SK-N-SH (cell line): ENCODE results near the gene MYO1B. TPM values are rescaled to one million over a fixed set of nuclear protein-coding genes. Genes with fewer than 3 reads are reported as not detected.

ENCODE experiments used
- CTCF ChIA-PET: fragments of 300-600, 350-600 bp; formaldehyde crosslinking; extraction: SDS; loops from one replicate; lab custom pipeline; 2021; lab: Yijun Ruan, JAX
- POLR2A ChIA-PET: fragments of 350-600 bp; sonication (Branson Sonifier 250); formaldehyde crosslinking; extraction: SDS; loops from one replicate; lab custom pipeline; 2020; ENCODE audit warnings: antibody characterized with exemption, inconsistent platforms; lab: Yijun Ruan, JAX
- DNase-seq: peaks from one replicate; pipeline ENCODE4 v3.0.0; 2012
- H2AFZ ChIP-seq: fragments of 200-600 bp; sonication (generic); 2 replicates; pipeline ENCODE4 v1.8.1; 2016; ENCODE audit warnings: antibody characterized with exemption, mild to moderate bottlenecking, low read depth
- H3F3A ChIP-seq: fragments of 200-600 bp; sonication (generic); replicated peaks from 2 replicates; pipeline ENCODE3; 2016; ENCODE audit warnings: antibody characterized with exemption, mild to moderate bottlenecking; ENCODE audit not compliant: insufficient read depth
- H3K27ac ChIP-seq, 2 experiments: fragments of 200-500 bp in 1 of 2; fragments of 200-600 bp in 1 of 2; sonication (Bioruptor generic) in 1 of 2; sonication (generic), shearing (Covaris generic) in 1 of 2; 2 replicates each; pipeline versions ENCODE4 v1.5.1 to v1.6.1; 2014 to 2016; ENCODE audit warnings: low read depth in 2 of 2, inconsistent platforms in 1 of 2, low read length in 1 of 2, mild to moderate bottlenecking in 1 of 2, mixed read lengths in 1 of 2
- H3K27me3 ChIP-seq: fragments of 200-600 bp; sonication (generic), shearing (Covaris generic); 2 replicates; pipeline ENCODE4 v1.6.1; 2016; ENCODE audit warnings: mixed run types; ENCODE audit not compliant: insufficient read depth
- H3K36me3 ChIP-seq, 2 experiments: fragments of 200-500 bp in 1 of 2; fragments of 200-600 bp in 1 of 2; sonication (Bioruptor generic) in 1 of 2; sonication (generic) in 1 of 2; replicated peaks in 1 of 2; 2 replicates each; pipeline versions ENCODE3 to v1.5.1; 2014 to 2016; ENCODE audit warnings: low read length in 1 of 2, mild to moderate bottlenecking in 1 of 2; ENCODE audit not compliant: insufficient read depth in 2 of 2, control insufficient read depth in 1 of 2
- H3K4me1 ChIP-seq, 2 experiments: fragments of 200-500 bp in 1 of 2; fragments of 200-600 bp in 1 of 2; sonication (Bioruptor generic) in 1 of 2; sonication (generic), shearing (Covaris generic) in 1 of 2; 2 replicates each; pipeline versions ENCODE4 v1.5.1 to v1.6.1; 2014 to 2016; ENCODE audit warnings: low read depth in 1 of 2, low read length in 1 of 2, mixed run types in 1 of 2; ENCODE audit not compliant: insufficient read depth in 2 of 2, control insufficient read depth in 1 of 2
- H3K4me2 ChIP-seq: fragments of 200-600 bp; sonication (generic), shearing (Covaris generic); 2 replicates; pipeline ENCODE4 v1.6.1; 2017; ENCODE audit warnings: mixed run types
- H3K4me3 ChIP-seq, 2 experiments: fragments of 200-500 bp in 1 of 2; fragments of 200-600 bp in 1 of 2; sonication (Bioruptor generic) in 1 of 2; sonication (generic), shearing (Covaris generic) in 1 of 2; 2 replicates each; pipeline versions ENCODE4 v1.5.1 to v1.8.1; 2014 to 2016; ENCODE audit warnings: low read depth in 2 of 2, inconsistent platforms in 1 of 2, low read length in 1 of 2, mild to moderate bottlenecking in 1 of 2, mixed read lengths in 1 of 2, moderate library complexity in 1 of 2
- H3K79me2 ChIP-seq: fragments of 200-600 bp; sonication (generic); 2 replicates; pipeline ENCODE4 v1.8.1; 2017; ENCODE audit warnings: mild to moderate bottlenecking; ENCODE audit not compliant: insufficient read depth
- H3K9ac ChIP-seq: fragments of 200-600 bp; sonication (generic); 2 replicates; pipeline ENCODE4 v1.6.1; 2017; ENCODE audit warnings: mixed run types
- H3K9me2 ChIP-seq: fragments of 200-600 bp; sonication (generic); 2 replicates; pipeline ENCODE4 v1.6.1; 2017; ENCODE audit warnings: mixed run types
- H3K9me3 ChIP-seq: fragments of 200-600 bp; sonication (generic); 2 replicates; pipeline ENCODE4 v1.6.1; 2017; ENCODE audit warnings: mixed run types, mild to moderate bottlenecking, moderate library complexity
- H4K20me1 ChIP-seq: fragments of 200-600 bp; sonication (generic); 2 replicates; pipeline ENCODE4 v1.6.1; 2017; ENCODE audit warnings: mild to moderate bottlenecking, mixed run types; ENCODE audit not compliant: insufficient read depth
- EP300 ChIP-seq, 2 experiments: IDR thresholded peaks; 2 replicates each; pipeline versions ENCODE4 v1.4.0 to v1.6.1; 2012; ENCODE audit warnings: borderline replicate concordance in 1 of 2, low read depth in 1 of 2, low read length in 1 of 2
- EZH2phosphoT487 ChIP-seq: fragments of 200-600 bp; sonication (generic); IDR thresholded peaks from 2 replicates; pipeline ENCODE4 v1.6.1; 2017; ENCODE audit warnings: low read depth, mixed run types, mild to moderate bottlenecking, antibody characterized with exemption, moderate library complexity, borderline replicate concordance
- FOSL2 ChIP-seq: IDR thresholded peaks from 2 replicates; pipeline ENCODE4 v1.4.0; 2012; ENCODE audit warnings: low read depth, mild to moderate bottlenecking, moderate library complexity, borderline replicate concordance
- FOXM1 ChIP-seq: IDR thresholded peaks from 2 replicates; pipeline ENCODE4 v1.4.0; 2012; ENCODE audit warnings: low read depth, mild to moderate bottlenecking
- GABPA ChIP-seq: IDR thresholded peaks from 2 replicates; pipeline ENCODE4 v1.4.0; 2012; ENCODE audit warnings: low read depth, mild to moderate bottlenecking
- GATA2 ChIP-seq: sonication (generic); formaldehyde crosslinking; IDR thresholded peaks from 2 replicates; pipeline ENCODE4 v1.5.0; 2020; ENCODE audit warnings: mild to moderate bottlenecking, missing genetic modification reagents
- IRF3 ChIP-seq: fragments of 150-350 bp; IDR thresholded peaks from 2 replicates; pipeline ENCODE4 v1.6.1; 2016; ENCODE audit warnings: mild to moderate bottlenecking, low read depth, low read length
- JUND ChIP-seq: IDR thresholded peaks from 2 replicates; pipeline ENCODE4 v1.4.0; 2012
- MAX ChIP-seq: IDR thresholded peaks from 2 replicates; pipeline ENCODE4 v1.4.0; 2012; ENCODE audit warnings: low read depth
- MXI1 ChIP-seq: IDR thresholded peaks from 2 replicates; pipeline ENCODE4 v1.6.1; 2012; ENCODE audit warnings: mild to moderate bottlenecking, low read depth, low read length, improper control_type of control experiment
- RAD21 ChIP-seq: IDR thresholded peaks from 2 replicates; pipeline ENCODE4 v1.6.1; 2012; ENCODE audit warnings: mild to moderate bottlenecking, low read length
- RCOR1 ChIP-seq: fragments of 150-350 bp; IDR thresholded peaks from 2 replicates; pipeline ENCODE4 v1.6.1; 2017; ENCODE audit warnings: antibody characterized with exemption, low read length
- RFX5 ChIP-seq: IDR thresholded peaks from 2 replicates; pipeline ENCODE4 v1.6.1; 2012; ENCODE audit warnings: mild to moderate bottlenecking, improper control_type of control experiment, low read length
- SMC3 ChIP-seq: IDR thresholded peaks from 2 replicates; pipeline ENCODE4 v1.6.1; 2012; ENCODE audit warnings: low read depth, low read length, improper control_type of control experiment
- YY1 ChIP-seq: IDR thresholded peaks from 2 replicates; pipeline ENCODE4 v1.4.0; 2012; ENCODE audit warnings: low read depth, mild to moderate bottlenecking
- WGBS: methylation state at CpG from one replicate; pipeline ENCODE4 v1.1.6; 2017; ENCODE audit warnings: low lambda C conversion rate; 5-methylcytosine and 5-hydroxymethylcytosine counted together
- polyA plus RNA-seq, 3 experiments: library from polyadenylated mRNA; depleted of rRNA; stranded (reverse); fragments of >200 nt; gene quantifications; 2 replicates each; pipeline ENCODE4 v1.2.3, GENCODE V29; 2012
- TF ChIP-seq, protein P1 (sequence below): IDR thresholded peaks from 2 replicates; pipeline ENCODE4 v1.6.1; 2012; ENCODE audit warnings: mild to moderate bottlenecking, low read depth, low read length, moderate library complexity
- TF ChIP-seq, protein P2 (sequence below): IDR thresholded peaks from 2 replicates; pipeline ENCODE4; 2012

The MYO1B gene
- polyA plus RNA-seq, 1 of the 3 experiments (the other 2 are of a cell fraction) = 20.2 TPM

- TF ChIP-seq RFX5 (no peak), IRF3 (no peak), MXI1 (no peak)
Observed at GRCh38 chr2:191389288-191389687, 144.1 kb downstream of the MYO1B start (continued).

- Histone ChIP-seq H3K79me2 (no peaks in the 10 kb centered on the region), H3K9me2 (no peaks in the 10 kb centered on the region), H3K4me1 (peaks cover 0 to 5% of the 10 kb centered on the region in 2 experiments; a peak in 2 of 4 replicates), H3K9ac (no peak overlapping the region), H3K4me3 (no peak overlapping the region), H3K27me3 (no peaks in the 10 kb centered on the region), H3F3A (peaks cover 5% of the 10 kb centered on the region), H4K20me1 (no peaks in the 10 kb centered on the region), H2AFZ (no peak overlapping the region), H3K36me3 (peaks cover 23 to 84% of the 10 kb centered on the region in 2 experiments), H3K9me3 (no peaks in the 10 kb centered on the region), H3K27ac (no peak overlapping the region), H3K4me2 (no peak overlapping the region)
- WGBS = 100% methylated on average over 2 of the region's 3 CpGs
- TF ChIP-seq, protein P1, sequence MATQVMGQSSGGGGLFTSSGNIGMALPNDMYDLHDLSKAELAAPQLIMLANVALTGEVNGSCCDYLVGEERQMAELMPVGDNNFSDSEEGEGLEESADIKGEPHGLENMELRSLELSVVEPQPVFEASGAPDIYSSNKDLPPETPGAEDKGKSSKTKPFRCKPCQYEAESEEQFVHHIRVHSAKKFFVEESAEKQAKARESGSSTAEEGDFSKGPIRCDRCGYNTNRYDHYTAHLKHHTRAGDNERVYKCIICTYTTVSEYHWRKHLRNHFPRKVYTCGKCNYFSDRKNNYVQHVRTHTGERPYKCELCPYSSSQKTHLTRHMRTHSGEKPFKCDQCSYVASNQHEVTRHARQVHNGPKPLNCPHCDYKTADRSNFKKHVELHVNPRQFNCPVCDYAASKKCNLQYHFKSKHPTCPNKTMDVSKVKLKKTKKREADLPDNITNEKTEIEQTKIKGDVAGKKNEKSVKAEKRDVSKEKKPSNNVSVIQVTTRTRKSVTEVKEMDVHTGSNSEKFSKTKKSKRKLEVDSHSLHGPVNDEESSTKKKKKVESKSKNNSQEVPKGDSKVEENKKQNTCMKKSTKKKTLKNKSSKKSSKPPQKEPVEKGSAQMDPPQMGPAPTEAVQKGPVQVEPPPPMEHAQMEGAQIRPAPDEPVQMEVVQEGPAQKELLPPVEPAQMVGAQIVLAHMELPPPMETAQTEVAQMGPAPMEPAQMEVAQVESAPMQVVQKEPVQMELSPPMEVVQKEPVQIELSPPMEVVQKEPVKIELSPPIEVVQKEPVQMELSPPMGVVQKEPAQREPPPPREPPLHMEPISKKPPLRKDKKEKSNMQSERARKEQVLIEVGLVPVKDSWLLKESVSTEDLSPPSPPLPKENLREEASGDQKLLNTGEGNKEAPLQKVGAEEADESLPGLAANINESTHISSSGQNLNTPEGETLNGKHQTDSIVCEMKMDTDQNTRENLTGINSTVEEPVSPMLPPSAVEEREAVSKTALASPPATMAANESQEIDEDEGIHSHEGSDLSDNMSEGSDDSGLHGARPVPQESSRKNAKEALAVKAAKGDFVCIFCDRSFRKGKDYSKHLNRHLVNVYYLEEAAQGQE = no peak
- no peak for TF ChIP-seq RAD21
- no peak for TF ChIP-seq SMC3
- no peak for TF ChIP-seq GABPA
- no peak for TF ChIP-seq FOXM1
- TF ChIP-seq EZH2phosphoT487 = no peak
- no peak for TF ChIP-seq FOSL2
- TF ChIP-seq GATA2 (CRISPR knock-in tag) = no peak
- no peak for DNase-seq
- ChIA-PET POLR2A (no interaction called here), CTCF (no interaction called here)
Observed at GRCh38 chr2:191391171-191391570, 146.0 kb downstream of the MYO1B start.

- no peaks in the 10 kb centered on the region for H3K9me2 ChIP-seq
- DNase-seq = no peak
- no peak overlapping the region for H3K4me3 ChIP-seq
- H3K4me2 ChIP-seq = no peak overlapping the region
- no peaks in the 10 kb centered on the region for H4K20me1 ChIP-seq
- no peak overlapping the region for H2AFZ ChIP-seq
- no peaks in the 10 kb centered on the region for H3F3A ChIP-seq
- no peaks in the 10 kb centered on the region for H3K27me3 ChIP-seq
- WGBS = 82% methylated on average over 2 of the region's 2 CpGs
- no peak overlapping the region for H3K27ac ChIP-seq
- no peaks in the 10 kb centered on the region for H3K79me2 ChIP-seq
- ChIA-PET POLR2A (no interaction called here), CTCF (interaction anchor here (1.7 kb wide), 1 partner anchor 128 kb away, joined by 5 read pairs; no protein-coding TSS in a partner anchor)
- H3K36me3 ChIP-seq = peaks cover 20 to 71% of the 10 kb centered on the region in 2 experiments
- no peaks in the 10 kb centered on the region for H3K9me3 ChIP-seq
- no peak for TF ChIP-seq RCOR1
- no peak for TF ChIP-seq MXI1
- no peak for TF ChIP-seq GATA2 (CRISPR knock-in tag)
- TF ChIP-seq RFX5 = no peak
- TF ChIP-seq MAX = no peak
- TF ChIP-seq, protein P2, sequence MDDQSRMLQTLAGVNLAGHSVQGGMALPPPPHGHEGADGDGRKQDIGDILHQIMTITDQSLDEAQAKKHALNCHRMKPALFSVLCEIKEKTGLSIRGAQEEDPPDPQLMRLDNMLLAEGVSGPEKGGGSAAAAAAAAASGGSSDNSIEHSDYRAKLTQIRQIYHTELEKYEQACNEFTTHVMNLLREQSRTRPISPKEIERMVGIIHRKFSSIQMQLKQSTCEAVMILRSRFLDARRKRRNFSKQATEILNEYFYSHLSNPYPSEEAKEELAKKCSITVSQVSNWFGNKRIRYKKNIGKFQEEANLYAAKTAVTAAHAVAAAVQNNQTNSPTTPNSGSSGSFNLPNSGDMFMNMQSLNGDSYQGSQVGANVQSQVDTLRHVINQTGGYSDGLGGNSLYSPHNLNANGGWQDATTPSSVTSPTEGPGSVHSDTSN = no peak
- TF ChIP-seq YY1 = no peak
- TF ChIP-seq JUND = no peak
- TF ChIP-seq RAD21 = no peak
- no peak for TF ChIP-seq EP300 (IDR thresholded peaks at IDR 0.05; ENCODE audit: borderline replicate concordance in 1 of 2, low read depth in 1 of 2, low read length in 1 of 2)
- H3K4me1 ChIP-seq = no peaks in the 10 kb centered on the region
- H3K9ac ChIP-seq = no peak overlapping the region
Observed at GRCh38 chr2:191394043-191394442, 148.8 kb downstream of the MYO1B start.
